Measurements from ENCODE around the gene NRXN3. TPM values are rescaled to one million over a fixed set of nuclear protein-coding genes. Genes with fewer than 3 reads are reported as not detected.
A peak's percentile ranks its signal among the peaks of the same experiment; 100 is the strongest.

NRXN3 gene
- total and polyA plus RNA-seq, 2 experiments from 2014 or later: 0.08 to 0.11 TPM

GRCh38 chr14:79480212-79480611 is 1310.0 kb downstream of the NRXN3 start:
- Histone ChIP-seq H3K9ac (no peak overlapping the region), H3K27ac (no peak overlapping the region), H2AFZ (no peak overlapping the region), H3K4me1 (ENCODE audit: insufficient read depth) (no peaks in the 10 kb centered on the region), H3F3A (ENCODE audit: insufficient read depth) (no peaks in the 10 kb centered on the region), H3K4me3 (no peak overlapping the region), H4K20me1 (ENCODE audit: insufficient read depth) (no peaks in the 10 kb centered on the region), H3K27me3 (replicated peaks; ENCODE audit: insufficient read depth) (no peaks in the 10 kb centered on the region), H3K9me2 (ENCODE audit: insufficient read depth) (no peaks in the 10 kb centered on the region), H3K4me2 (ENCODE audit: unreplicated experiment) (no peak overlapping the region), H3K36me3 (ENCODE audit: low read depth) (no peaks in the 10 kb centered on the region), H3K9me3 (ENCODE audit: low read depth) (no peaks in the 10 kb centered on the region), H3K79me2 (ENCODE audit: insufficient read depth) (no peaks in the 10 kb centered on the region)
- WGBS, 2 experiments (ENCODE audit: low coverage in 1 of 2, low lambda C conversion rate in 2 of 2, missing lambda C conversion rate in 2 of 2): 31 to 41% methylated on average over 5 of the region's 5 CpGs
- no peak for DNase-seq
- TF ChIP-seq EZH2 (IDR thresholded peaks at IDR 0.05; ENCODE audit: insufficient read depth, poor library complexity, severe bottlenecking) (no peak), EZH2phosphoT487 (IDR thresholded peaks at IDR 0.05; ENCODE audit: insufficient read depth, low read depth) (no peak)
- in situ Hi-C loops (cut with MboI): no loop called here

- no peak overlapping the region for H3K27ac ChIP-seq
- no peak for TF ChIP-seq EZH2 (IDR thresholded peaks at IDR 0.05; ENCODE audit: insufficient read depth, poor library complexity, severe bottlenecking)
- TF ChIP-seq EZH2phosphoT487 (IDR thresholded peaks at IDR 0.05; ENCODE audit: insufficient read depth, low read depth): no peak
- no peak for DNase-seq
- no peaks in the 10 kb centered on the region for H3K9me2 ChIP-seq (ENCODE audit: insufficient read depth)
- no peaks in the 10 kb centered on the region for H3K9me3 ChIP-seq (ENCODE audit: low read depth)
- H3K36me3 ChIP-seq (ENCODE audit: low read depth): no peaks in the 10 kb centered on the region
- no peaks in the 10 kb centered on the region for H3K4me1 ChIP-seq (ENCODE audit: insufficient read depth)
- H2AFZ ChIP-seq: no peak overlapping the region
- in situ Hi-C loops (cut with MboI): no loop called here
- no peak overlapping the region for H3K4me3 ChIP-seq
- H3K9ac ChIP-seq: no peak overlapping the region
- no peaks in the 10 kb centered on the region for H3F3A ChIP-seq (ENCODE audit: insufficient read depth)
- no peaks in the 10 kb centered on the region for H4K20me1 ChIP-seq (ENCODE audit: insufficient read depth)
- no peak overlapping the region for H3K4me2 ChIP-seq (ENCODE audit: unreplicated experiment)
- H3K79me2 ChIP-seq (ENCODE audit: insufficient read depth): no peaks in the 10 kb centered on the region
- no peaks in the 10 kb centered on the region for H3K27me3 ChIP-seq (replicated peaks; ENCODE audit: insufficient read depth)
- WGBS, 2 experiments (ENCODE audit: low coverage in 1 of 2, low lambda C conversion rate in 2 of 2, missing lambda C conversion rate in 2 of 2): 0 to 5% methylated on average over 1 of the region's 1 CpG
Observed at GRCh38 chr14:79482825-79483224, 1312.7 kb downstream of the NRXN3 start.

- H3K4me2 ChIP-seq (ENCODE audit: unreplicated experiment): no peak overlapping the region
Observed at GRCh38 chr14:79483477-79484388, 1313.6 kb downstream of the NRXN3 start.

GRCh38 chr14:79487632-79488031 is 1317.5 kb downstream of the NRXN3 start:
- Histone ChIP-seq H3K27me3 (replicated peaks; ENCODE audit: insufficient read depth) (no peaks in the 10 kb centered on the region), H4K20me1 (ENCODE audit: insufficient read depth) (no peaks in the 10 kb centered on the region), H2AFZ (no peak overlapping the region), H3K36me3 (ENCODE audit: low read depth) (no peaks in the 10 kb centered on the region), H3K27ac (no peak overlapping the region), H3K4me2 (ENCODE audit: unreplicated experiment) (no peak overlapping the region), H3K4me3 (no peak overlapping the region), H3F3A (ENCODE audit: insufficient read depth) (no peaks in the 10 kb centered on the region), H3K4me1 (ENCODE audit: insufficient read depth) (no peaks in the 10 kb centered on the region), H3K9me2 (ENCODE audit: insufficient read depth) (no peaks in the 10 kb centered on the region), H3K9ac (no peak overlapping the region), H3K79me2 (ENCODE audit: insufficient read depth) (no peaks in the 10 kb centered on the region), H3K9me3 (ENCODE audit: low read depth) (no peaks in the 10 kb centered on the region)
- WGBS, 2 experiments (ENCODE audit: low coverage in 1 of 2, low lambda C conversion rate in 2 of 2, missing lambda C conversion rate in 2 of 2): 0 to 3% methylated on average over 1 of the region's 1 CpG
- no peak for DNase-seq
- TF ChIP-seq EZH2phosphoT487 (IDR thresholded peaks at IDR 0.05; ENCODE audit: insufficient read depth, low read depth) (no peak), EZH2 (IDR thresholded peaks at IDR 0.05; ENCODE audit: insufficient read depth, poor library complexity, severe bottlenecking) (no peak)
- in situ Hi-C loops (cut with MboI): no loop called here

More at GRCh38 chr14:79483477-79484388, 1313.6 kb downstream of the NRXN3 start:
- Histone ChIP-seq H3K9ac (no peak overlapping the region), H4K20me1 (ENCODE audit: insufficient read depth) (no peaks in the 10 kb centered on the region), H3K27ac (no peak overlapping the region), H3K4me1 (ENCODE audit: insufficient read depth) (no peaks in the 10 kb centered on the region), H3K79me2 (ENCODE audit: insufficient read depth) (no peaks in the 10 kb centered on the region), H3K9me3 (ENCODE audit: low read depth) (no peaks in the 10 kb centered on the region), H3F3A (ENCODE audit: insufficient read depth) (no peaks in the 10 kb centered on the region), H2AFZ (no peak overlapping the region), H3K27me3 (replicated peaks; ENCODE audit: insufficient read depth) (no peaks in the 10 kb centered on the region), H3K9me2 (ENCODE audit: insufficient read depth) (no peaks in the 10 kb centered on the region), H3K4me3 (no peak overlapping the region), H3K36me3 (ENCODE audit: low read depth) (no peaks in the 10 kb centered on the region)
- in situ Hi-C loops (cut with MboI): no loop called here
- whole genome bisulfite sequencing, 2 experiments (ENCODE audit: low coverage in 1 of 2, low lambda C conversion rate in 2 of 2, missing lambda C conversion rate in 2 of 2): 19 to 20% methylated on average over 7 of the region's 7 CpGs
- TF ChIP-seq EZH2 (IDR thresholded peaks at IDR 0.05; ENCODE audit: insufficient read depth, poor library complexity, severe bottlenecking) (no peak), EZH2phosphoT487 (IDR thresholded peaks at IDR 0.05; ENCODE audit: insufficient read depth, low read depth) (no peak)
- peak; percentile 3 for DNase-seq
